DND-41 (cell line): ENCODE measurements around the gene TNPO3.
"Not testable (repeated sequence)": the region's sequence is repeated elsewhere in the genome, so short reads cannot be mapped to it uniquely, and the experiment has no call there.

Experiments used
- ATAC-seq: fragments of 200-7000 bp; cut with Tn5 transposase; 3 replicates; pipeline ENCODE4 v1.9.1; 2021; ENCODE audit warnings: low read depth; ENCODE audit not compliant: insufficient read depth
- DNase-seq: peaks from one replicate; pipeline ENCODE4 v3.0.0-alpha.2; 2020
- H2AFZ ChIP-seq: 2 replicates; pipeline ENCODE4 v1.6.0; 2012; ENCODE audit warnings: low read depth, low read length
- H3K27ac ChIP-seq: 2 replicates; pipeline ENCODE4 v1.5.1; 2012; ENCODE audit warnings: low read length, inconsistent platforms
- H3K27me3 ChIP-seq: fragments of 200-600 bp; sonication (generic); 2 replicates; pipeline ENCODE4 v1.6.0; 2012; ENCODE audit warnings: low read length, mild to moderate bottlenecking, inconsistent platforms; ENCODE audit not compliant: insufficient read depth, poor library complexity
- H3K36me3 ChIP-seq: 2 replicates; pipeline ENCODE4 v1.5.1; 2012; ENCODE audit warnings: low read length, inconsistent platforms; ENCODE audit not compliant: insufficient read depth
- H3K4me1 ChIP-seq: 2 replicates; pipeline ENCODE4 v1.5.1; 2012; ENCODE audit warnings: mild to moderate bottlenecking, low read length; ENCODE audit not compliant: insufficient read depth
- H3K4me2 ChIP-seq: 2 replicates; pipeline ENCODE4 v1.6.0; 2012; ENCODE audit warnings: mild to moderate bottlenecking, moderate library complexity, low read length, inconsistent platforms; ENCODE audit not compliant: insufficient read depth
- H3K4me3 ChIP-seq, 2 experiments: fragments of 200-600 bp in 1 of 2; shearing (Covaris generic) in 1 of 2; 2 replicates each; pipeline ENCODE4 v1.5.1; 2012 to 2016; ENCODE audit warnings: inconsistent platforms in 2 of 2, low read length in 2 of 2, mild to moderate bottlenecking in 2 of 2, low read depth in 1 of 2, moderate library complexity in 1 of 2
- H3K79me2 ChIP-seq: 2 replicates; pipeline ENCODE4 v1.6.0; 2012; ENCODE audit warnings: low read length, inconsistent platforms; ENCODE audit not compliant: insufficient read depth
- H3K9ac ChIP-seq: 2 replicates; pipeline ENCODE4 v1.6.0; 2012; ENCODE audit warnings: low read depth, mild to moderate bottlenecking, inconsistent platforms, low read length, moderate library complexity
- H3K9me3 ChIP-seq: 2 replicates; pipeline ENCODE4 v1.5.1; 2012; ENCODE audit warnings: low read length, moderate library complexity, mild to moderate bottlenecking, inconsistent platforms; ENCODE audit not compliant: insufficient read depth, severe bottlenecking
- H4K20me1 ChIP-seq: 2 replicates; pipeline ENCODE4 v1.6.0; 2012; ENCODE audit warnings: low read length; ENCODE audit not compliant: insufficient read depth
- CTCF ChIP-seq: IDR thresholded peaks from 2 replicates; pipeline ENCODE4 v1.5.1; 2012; ENCODE audit warnings: borderline replicate concordance, low read length, moderate library complexity, mild to moderate bottlenecking; ENCODE audit not compliant: poor library complexity, severe bottlenecking; ENCODE audit errors: extremely low read depth
- EZH2 ChIP-seq: IDR thresholded peaks from 3 replicates; pipeline ENCODE4 v1.6.1; 2012; ENCODE audit warnings: borderline replicate concordance, low read depth, mild to moderate bottlenecking, moderate library complexity, low read length, inconsistent platforms; ENCODE audit not compliant: severe bottlenecking

The TNPO3 gene

GRCh38 chr7:128915271-128915819, 139.6 kb downstream of the TNPO3 start:
- DNase-seq (no peak), ATAC-seq (no peak)
- H3K9me3 ChIP-seq, result no peaks in the 10 kb centered on the region

DNA sequence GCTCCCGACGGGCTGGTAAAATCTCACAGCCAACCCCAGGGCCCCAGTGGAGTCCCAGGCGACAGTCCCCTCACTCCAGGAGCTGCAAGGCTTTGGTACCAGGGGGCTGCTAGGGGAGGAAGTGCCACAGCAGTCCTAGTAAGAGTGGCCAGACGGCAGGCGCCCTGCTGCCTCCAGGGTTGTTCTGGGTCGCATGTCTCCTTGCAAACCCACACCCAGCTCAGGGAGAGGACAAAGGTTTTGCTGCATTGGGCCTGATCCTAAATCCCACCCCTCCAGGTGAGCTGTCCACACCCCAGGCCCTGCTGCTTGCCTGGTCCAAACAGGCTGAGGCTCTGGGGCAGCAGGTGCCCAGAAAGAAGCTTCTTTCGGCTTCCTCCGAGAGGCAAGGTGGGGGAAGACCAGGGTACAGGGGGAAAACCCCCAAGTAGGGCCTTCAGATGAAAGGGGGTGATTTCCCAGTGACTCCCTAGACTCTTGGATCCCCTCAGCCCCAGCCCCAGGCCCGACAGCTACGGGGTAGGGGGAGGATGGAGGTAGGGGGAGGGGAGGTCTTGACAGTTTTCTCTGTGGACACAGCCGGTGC, 140.3 kb downstream of the TNPO3 start:
- TF ChIP-seq EZH2, result no peak
- TF ChIP-seq CTCF, result no peak
- ATAC-seq (no peak), DNase-seq (no peak)
- H3K9ac ChIP-seq, result no peak overlapping the region
- H3K27ac ChIP-seq, result no peak overlapping the region
- H3K9me3 ChIP-seq, result no peaks in the 10 kb centered on the region
- H4K20me1 ChIP-seq, result no peaks in the 10 kb centered on the region
- no peak overlapping the region for H3K4me3 ChIP-seq
- no peaks in the 10 kb centered on the region for H3K36me3 ChIP-seq
- H2AFZ ChIP-seq, result no peak overlapping the region
- H3K27me3 ChIP-seq, result no peaks in the 10 kb centered on the region
- H3K4me1 ChIP-seq, result no peaks in the 10 kb centered on the region
- no peaks in the 10 kb centered on the region for H3K79me2 ChIP-seq
- no peak overlapping the region for H3K4me2 ChIP-seq

More at GRCh38 chr7:128915271-128915819, 139.6 kb downstream of the TNPO3 start:
- no peaks in the 10 kb centered on the region for H4K20me1 ChIP-seq
- no peak overlapping the region for H3K27ac ChIP-seq
- no peaks in the 10 kb centered on the region for H3K36me3 ChIP-seq
- H3K4me1 ChIP-seq, result no peaks in the 10 kb centered on the region
- H3K4me3 ChIP-seq, result no peak overlapping the region
- no peaks in the 10 kb centered on the region for H3K79me2 ChIP-seq
- H3K9ac ChIP-seq, result no peak overlapping the region
- TF ChIP-seq CTCF (no peak), EZH2 (no peak)
- H3K27me3 ChIP-seq, result no peaks in the 10 kb centered on the region
- no peak overlapping the region for H3K4me2 ChIP-seq
- no peak overlapping the region for H2AFZ ChIP-seq

DNA sequence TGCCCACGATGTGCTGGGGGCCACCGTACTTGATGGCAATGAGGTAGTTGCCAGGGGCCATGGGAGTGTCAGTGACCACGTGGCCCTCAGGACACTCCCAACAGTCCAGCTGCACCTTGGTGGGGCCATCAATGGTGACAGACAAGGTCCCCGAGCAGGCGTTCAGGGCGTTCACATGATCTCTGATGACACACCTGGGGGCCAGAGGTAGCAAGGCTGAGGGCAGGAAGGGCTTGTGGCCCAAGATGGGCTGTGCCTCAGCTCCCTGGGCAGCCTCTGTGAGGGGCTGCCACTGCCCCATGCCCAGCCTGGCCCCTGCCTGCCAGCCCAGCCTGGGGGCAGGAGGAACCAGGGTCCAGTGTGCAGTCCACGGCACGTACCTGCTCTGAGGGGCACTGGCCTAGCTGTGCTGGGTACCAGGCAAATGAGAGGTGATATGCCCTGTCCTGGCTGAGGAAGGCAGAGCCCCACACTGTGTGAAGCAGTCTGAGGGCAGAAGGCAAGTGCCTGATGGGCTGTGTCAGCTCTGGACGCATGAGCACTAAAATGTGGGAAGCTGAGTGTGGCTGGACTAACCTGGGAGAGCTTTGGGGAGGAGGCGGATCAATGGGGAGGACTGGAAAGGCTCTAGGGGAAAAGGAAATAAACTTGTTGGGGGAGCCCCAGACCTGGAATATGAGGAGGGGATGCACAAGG, 140.9 kb downstream of the TNPO3 start:
- no peaks in the 10 kb centered on the region for H3K79me2 ChIP-seq
- H4K20me1 ChIP-seq, result no peaks in the 10 kb centered on the region
- TF ChIP-seq CTCF, result no peak
- no peak for TF ChIP-seq EZH2
- no peak overlapping the region for H3K9ac ChIP-seq
- no peak overlapping the region for H3K4me2 ChIP-seq
- no peaks in the 10 kb centered on the region for H3K9me3 ChIP-seq
- no peak overlapping the region for H3K27ac ChIP-seq
- DNase-seq (no peak), ATAC-seq (no peak)
- no peaks in the 10 kb centered on the region for H3K36me3 ChIP-seq
- no peaks in the 10 kb centered on the region for H3K27me3 ChIP-seq
- H3K4me3 ChIP-seq, result no peak overlapping the region
- no peak overlapping the region for H2AFZ ChIP-seq
- H3K4me1 ChIP-seq, result no peaks in the 10 kb centered on the region

DNA sequence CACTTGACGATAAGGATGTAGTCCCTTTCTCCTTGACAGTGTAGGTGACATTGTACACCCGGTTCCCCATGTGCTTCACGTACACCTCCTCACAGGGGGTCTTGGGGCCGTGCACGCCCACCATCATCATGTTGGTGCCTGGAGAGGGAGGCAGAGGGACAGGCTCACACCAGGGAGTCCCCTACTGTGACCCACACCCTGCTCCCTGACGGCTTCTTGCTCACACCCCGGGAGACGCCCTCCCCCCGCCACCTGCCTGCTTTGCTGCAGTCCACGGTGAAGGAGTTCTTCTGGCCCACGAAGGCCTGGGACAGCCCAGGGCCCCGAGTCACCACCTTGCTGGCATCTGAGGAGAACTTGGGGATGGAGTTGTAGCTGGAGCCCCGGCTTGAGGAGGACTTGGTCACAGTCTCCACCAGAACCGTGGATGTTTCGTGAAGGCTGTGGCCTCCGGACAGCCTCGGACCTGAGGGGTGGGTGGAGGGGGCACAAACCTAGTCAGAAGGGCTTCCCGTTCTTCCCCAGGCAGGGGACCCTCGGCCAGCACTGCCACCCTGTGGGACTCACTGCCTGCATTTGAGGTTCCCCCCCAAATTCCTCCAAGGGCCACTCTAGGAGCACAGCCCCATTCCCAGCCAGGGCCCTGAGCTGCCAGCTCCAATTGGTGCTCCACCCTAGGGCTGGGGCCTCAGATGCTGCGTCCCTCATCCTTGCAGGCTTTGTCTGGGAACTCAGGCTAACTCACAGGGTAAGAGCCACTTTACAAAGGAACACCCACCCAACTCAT, 142.0 kb downstream of the TNPO3 start:
- H3K27ac ChIP-seq, ATAC-seq, H3K79me2 ChIP-seq, H3K4me1 ChIP-seq, H2AFZ ChIP-seq, H3K9me3 ChIP-seq, DNase-seq, H3K36me3 ChIP-seq, H3K4me3 ChIP-seq, H3K4me2 ChIP-seq, H3K27me3 ChIP-seq, H3K9ac ChIP-seq, H4K20me1 ChIP-seq: not testable (repeated sequence)
